ENCODE results near the gene S100A16.
"Not testable (repeated sequence)": the region's sequence is repeated elsewhere in the genome, so short reads cannot be mapped to it uniquely, and the experiment has no call there.

S100A16 gene

GRCh38 chr1:153612755-153613331 is at the start of gene S100A16:
TSS of gene S100A16 (minus strand) at chr1:153613137. CDS start at chr1:153608151, 4,986 bp downstream.
- no peak for DNase-seq

GRCh38 chr1:153662269-153662668 is 49.3 kb upstream of the S100A16 start:
- DNase-seq, result no peak

GRCh38 chr1:153661111-153661708 is 48.3 kb upstream of the S100A16 start:
- no peak for DNase-seq

- no peak for DNase-seq
Observed at GRCh38 chr1:153659656-153660055, 46.7 kb upstream of the S100A16 start.

- DNase-seq, result no peak
Observed at GRCh38 chr1:153659175-153659534, 46.2 kb upstream of the S100A16 start.

GRCh38 chr1:153658400-153659174 is 45.6 kb upstream of the S100A16 start, which contains the start of gene SNAPIN:
TSS of gene SNAPIN (plus strand) at chr1:153658703. CDS start at chr1:153658744, 41 bp downstream.
- DNase-seq, result peak; percentile 88

- no peak for DNase-seq
Observed at GRCh38 chr1:153655333-153655732, 42.4 kb upstream of the S100A16 start.

- DNase-seq, result no peak
Observed at GRCh38 chr1:153652805-153653500, 40.0 kb upstream of the S100A16 start.

- DNase-seq, result no peak
Observed at GRCh38 chr1:153651771-153652170, 38.8 kb upstream of the S100A16 start.

- DNase-seq, result no peak
Observed at GRCh38 chr1:153649863-153650235, 36.9 kb upstream of the S100A16 start.

- DNase-seq, result no peak
Observed at GRCh38 chr1:153649137-153649862, 36.4 kb upstream of the S100A16 start.

- DNase-seq, result no peak
Observed at GRCh38 chr1:153648000-153648643, 35.2 kb upstream of the S100A16 start.

GRCh38 chr1:153647346-153647714 is 34.4 kb upstream of the S100A16 start:
- no peak for DNase-seq

- no peak for DNase-seq
Observed at GRCh38 chr1:153646672-153647345, 33.9 kb upstream of the S100A16 start.

- no peak for DNase-seq
Observed at GRCh38 chr1:153643816-153644215, 30.9 kb upstream of the S100A16 start.

- no peak for DNase-seq
Observed at GRCh38 chr1:153643100-153643499, 30.2 kb upstream of the S100A16 start.

- no peak for DNase-seq
Observed at GRCh38 chr1:153642161-153642560, 29.2 kb upstream of the S100A16 start.

GRCh38 chr1:153640861-153641260 is 27.9 kb upstream of the S100A16 start:
- DNase-seq, result no peak

GRCh38 chr1:153640213-153640612 is 27.3 kb upstream of the S100A16 start:
- not testable (repeated sequence) for DNase-seq

GRCh38 chr1:153639280-153639679 is 26.3 kb upstream of the S100A16 start:
- DNase-seq, result no peak

GRCh38 chr1:153638261-153638660 is 25.3 kb upstream of the S100A16 start:
- no peak for DNase-seq

- DNase-seq, result no peak
Observed at GRCh38 chr1:153636312-153636711, 23.4 kb upstream of the S100A16 start.

All from CD4-positive, alpha-beta T cell treated with Interleukin-4 for 4 hours (primary cell).